IPS-20b (cell line): ENCODE results near the gene IL31RA.

ENCODE experiments used
- H3K27ac ChIP-seq: one replicate; pipeline ENCODE4 v1.5.1; 2013; ENCODE audit warnings: low read length
- H3K27me3 ChIP-seq: 2 replicates; pipeline ENCODE4 v1.6.1; 2013; ENCODE audit warnings: mild to moderate bottlenecking, low read length, inconsistent platforms; ENCODE audit not compliant: insufficient read depth
- H3K36me3 ChIP-seq: 2 replicates; pipeline ENCODE4 v1.6.1; 2013; ENCODE audit warnings: low read depth, mild to moderate bottlenecking, inconsistent platforms, low read length, moderate library complexity; ENCODE audit not compliant: insufficient read depth
- H3K4me1 ChIP-seq: 2 replicates; pipeline ENCODE4 v1.6.1; 2013; ENCODE audit warnings: mild to moderate bottlenecking, control low read depth, inconsistent platforms, low read length, moderate library complexity; ENCODE audit not compliant: insufficient read depth
- H3K4me3 ChIP-seq: 2 replicates; pipeline ENCODE4 v1.5.1; 2013; ENCODE audit warnings: mild to moderate bottlenecking, low read length, inconsistent platforms
- H3K9ac ChIP-seq: 2 replicates; pipeline ENCODE4 v1.6.1; 2013; ENCODE audit warnings: low read depth, mild to moderate bottlenecking, inconsistent platforms, low read length, moderate library complexity
- H3K9me3 ChIP-seq: 2 replicates; pipeline ENCODE4 v1.6.1; 2013; ENCODE audit warnings: mild to moderate bottlenecking, low read depth, low read length, inconsistent platforms; ENCODE audit not compliant: insufficient read depth

Gene IL31RA

DNA sequence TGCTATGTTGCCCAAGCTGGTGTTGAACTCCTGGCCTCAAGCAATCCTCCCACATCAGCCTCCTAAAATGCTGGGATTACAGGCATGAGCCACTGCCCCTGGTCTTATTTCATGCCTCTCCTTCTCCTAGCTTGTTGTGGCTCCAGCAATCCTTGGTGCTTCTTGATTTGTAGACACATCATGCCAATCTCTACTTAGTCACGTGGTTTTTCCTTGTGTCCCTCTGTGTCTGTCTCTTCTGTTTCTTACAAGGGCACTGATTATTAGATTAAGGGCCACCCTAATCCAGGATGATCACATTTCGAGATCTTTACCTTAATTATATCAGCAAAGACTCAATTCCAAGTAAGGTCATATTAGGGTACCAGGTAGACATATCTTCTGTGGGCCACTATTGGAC, 9.2 kb upstream of the IL31RA start:
- no peak overlapping the region for H3K27ac ChIP-seq
- H3K4me3 ChIP-seq: no peak overlapping the region
- H3K27me3 ChIP-seq: no peaks in the 10 kb centered on the region
- no peaks in the 10 kb centered on the region for H3K36me3 ChIP-seq
- H3K9ac ChIP-seq: no peak overlapping the region
- H3K4me1 ChIP-seq: no peaks in the 10 kb centered on the region
- H3K9me3 ChIP-seq: no peaks in the 10 kb centered on the region

DNA sequence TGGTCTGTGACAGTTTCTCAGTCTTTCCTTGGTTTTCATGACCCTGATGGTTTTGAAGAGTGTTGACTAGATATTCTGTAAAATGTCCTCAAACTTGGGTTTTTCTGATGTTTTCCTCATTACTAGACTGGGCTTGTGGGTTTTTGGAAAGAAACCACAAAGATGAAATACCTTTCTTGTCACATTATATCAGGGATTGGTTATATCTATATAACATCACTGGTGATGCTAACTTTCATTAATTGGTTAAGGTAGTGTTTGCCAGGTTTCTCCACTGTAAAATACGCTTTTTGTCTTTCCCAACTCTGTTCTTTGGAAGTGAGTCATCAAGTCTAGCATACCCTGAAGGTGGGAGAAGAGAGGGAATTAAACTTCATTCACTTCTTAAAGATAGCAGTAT, 3.3 kb upstream of the IL31RA start:
- Histone ChIP-seq H3K27ac (no peak overlapping the region), H3K4me3 (no peak overlapping the region), H3K27me3 (no peaks in the 10 kb centered on the region), H3K9ac (no peak overlapping the region), H3K9me3 (no peaks in the 10 kb centered on the region), H3K36me3 (no peaks in the 10 kb centered on the region), H3K4me1 (no peaks in the 10 kb centered on the region)

DNA sequence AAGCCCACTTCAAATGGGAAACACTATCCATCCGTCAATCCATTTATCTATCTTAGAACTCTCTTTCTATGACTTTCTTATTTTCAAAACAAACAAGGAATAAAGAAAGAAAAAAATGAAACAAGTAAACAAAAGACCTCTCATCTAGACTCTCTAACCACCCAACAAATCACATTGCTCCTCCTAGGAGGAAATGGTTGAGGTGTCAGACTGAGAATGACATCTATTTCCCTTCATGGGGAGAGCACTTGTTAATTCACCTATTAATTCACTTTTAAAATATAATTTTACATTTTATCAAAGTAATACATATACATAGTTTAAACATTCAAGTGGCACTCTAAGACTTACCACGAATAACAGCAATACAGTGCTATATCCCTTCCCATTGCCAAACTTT, 2.4 kb upstream of the IL31RA start:
- H3K36me3 ChIP-seq: no peaks in the 10 kb centered on the region
- H3K27me3 ChIP-seq: no peaks in the 10 kb centered on the region
- no peak overlapping the region for H3K9ac ChIP-seq
- no peaks in the 10 kb centered on the region for H3K4me1 ChIP-seq
- H3K4me3 ChIP-seq: no peak overlapping the region
- H3K9me3 ChIP-seq: no peaks in the 10 kb centered on the region
- no peak overlapping the region for H3K27ac ChIP-seq

DNA sequence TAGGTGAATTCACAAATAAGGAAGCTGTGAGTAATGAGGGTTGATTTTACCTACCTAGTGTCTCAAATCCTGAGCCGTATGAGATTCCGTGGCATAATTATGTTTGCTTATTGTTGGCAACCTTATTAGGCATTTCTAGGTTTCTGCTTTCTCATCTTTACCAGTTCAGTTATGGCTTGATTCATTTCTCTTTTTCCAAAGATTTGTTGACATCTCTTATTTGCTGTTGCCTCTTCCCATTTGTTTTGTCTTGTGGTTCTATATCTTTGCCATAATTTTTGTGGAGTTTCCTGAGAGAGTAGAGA, 470 bp downstream of the IL31RA start:
- H3K27ac ChIP-seq: no peak overlapping the region

DNA sequence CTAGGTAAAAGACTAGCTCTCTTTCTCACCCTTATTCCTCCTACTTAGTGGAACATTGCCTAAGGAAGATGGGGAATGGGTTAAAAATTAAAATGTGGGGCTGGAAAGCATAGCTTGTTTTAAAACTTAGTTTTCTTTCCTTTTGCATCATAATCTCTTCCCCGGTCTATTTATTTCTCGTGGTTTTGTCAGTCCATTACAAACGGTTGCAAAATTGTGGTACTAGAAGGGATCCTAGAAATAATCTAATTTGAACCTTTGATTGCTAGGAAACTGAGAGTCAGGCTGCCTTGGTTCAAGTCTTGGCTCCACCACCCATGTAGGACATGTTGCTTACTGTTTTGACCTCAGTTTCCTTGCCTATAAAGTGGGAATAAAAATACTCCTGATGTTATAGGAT, 1.3 kb downstream of the IL31RA start:
- Histone ChIP-seq H3K36me3 (no peaks in the 10 kb centered on the region), H3K27ac (no peak overlapping the region), H3K4me3 (no peak overlapping the region), H3K4me1 (no peaks in the 10 kb centered on the region), H3K9ac (no peak overlapping the region), H3K27me3 (no peaks in the 10 kb centered on the region), H3K9me3 (no peaks in the 10 kb centered on the region)

More for the DNA sequence above, 470 bp downstream of the IL31RA start:
- Histone ChIP-seq H3K36me3 (no peaks in the 10 kb centered on the region), H3K4me3 (no peak overlapping the region), H3K4me1 (no peaks in the 10 kb centered on the region), H3K9me3 (no peaks in the 10 kb centered on the region), H3K27me3 (no peaks in the 10 kb centered on the region), H3K9ac (no peak overlapping the region)

DNA sequence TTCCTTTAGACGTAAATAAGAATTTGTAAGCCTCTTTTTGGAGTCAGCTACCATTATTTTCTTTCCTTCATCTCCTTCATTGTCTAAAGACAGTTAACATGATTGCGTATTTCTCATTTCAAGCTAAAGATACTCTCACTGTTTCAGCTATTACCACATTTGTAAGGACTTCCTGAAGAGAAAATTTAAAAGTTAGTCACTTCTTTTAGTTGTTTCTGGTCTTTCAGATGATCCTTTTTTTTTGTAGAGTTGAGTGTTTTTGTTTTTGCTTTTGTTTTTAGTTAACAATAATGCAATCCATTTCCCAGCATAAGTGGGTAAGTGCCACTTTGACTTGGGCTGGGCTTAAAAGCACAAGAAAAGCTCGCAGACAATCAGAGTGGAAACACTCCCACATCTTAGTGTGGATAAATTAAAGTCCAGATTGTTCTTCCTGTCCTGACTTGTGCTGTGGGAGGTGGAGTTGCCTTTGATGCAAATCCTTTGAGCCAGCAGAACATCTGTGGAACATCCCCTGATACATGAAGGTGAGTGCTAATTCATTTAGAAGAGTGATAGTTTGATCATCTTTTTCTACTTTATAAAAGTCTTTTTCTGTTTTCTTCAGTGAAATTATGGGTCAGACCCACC, 2.0 kb downstream of the IL31RA start:
- Histone ChIP-seq H3K9ac (no peak overlapping the region), H3K4me1 (no peaks in the 10 kb centered on the region), H3K9me3 (no peaks in the 10 kb centered on the region), H3K36me3 (no peaks in the 10 kb centered on the region), H3K4me3 (no peak overlapping the region), H3K27ac (no peak overlapping the region), H3K27me3 (no peaks in the 10 kb centered on the region)

DNA sequence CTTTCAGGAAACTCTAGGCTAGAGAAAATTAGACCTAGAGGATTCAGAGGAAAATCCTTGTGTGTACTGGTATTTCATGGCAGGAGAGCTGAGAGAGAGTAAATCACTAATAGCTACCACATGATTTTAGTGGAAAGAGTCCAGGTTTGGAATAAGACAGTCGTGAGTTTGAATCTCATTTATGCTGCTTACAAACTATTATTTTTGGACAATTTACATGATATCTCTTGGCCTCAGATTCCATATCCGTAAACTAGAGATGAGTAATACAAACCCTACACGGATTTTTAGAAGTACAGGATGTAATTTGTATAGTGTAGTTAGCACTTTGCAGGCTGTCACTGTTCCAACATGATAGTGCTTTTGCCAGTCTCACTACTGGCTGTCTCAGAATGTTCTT, 2.7 kb downstream of the IL31RA start:
- H3K4me1 ChIP-seq: no peaks in the 10 kb centered on the region
- H3K4me3 ChIP-seq: no peak overlapping the region
- H3K9me3 ChIP-seq: no peaks in the 10 kb centered on the region
- no peak overlapping the region for H3K9ac ChIP-seq
- H3K27me3 ChIP-seq: no peaks in the 10 kb centered on the region
- H3K36me3 ChIP-seq: no peaks in the 10 kb centered on the region
- no peak overlapping the region for H3K27ac ChIP-seq

DNA sequence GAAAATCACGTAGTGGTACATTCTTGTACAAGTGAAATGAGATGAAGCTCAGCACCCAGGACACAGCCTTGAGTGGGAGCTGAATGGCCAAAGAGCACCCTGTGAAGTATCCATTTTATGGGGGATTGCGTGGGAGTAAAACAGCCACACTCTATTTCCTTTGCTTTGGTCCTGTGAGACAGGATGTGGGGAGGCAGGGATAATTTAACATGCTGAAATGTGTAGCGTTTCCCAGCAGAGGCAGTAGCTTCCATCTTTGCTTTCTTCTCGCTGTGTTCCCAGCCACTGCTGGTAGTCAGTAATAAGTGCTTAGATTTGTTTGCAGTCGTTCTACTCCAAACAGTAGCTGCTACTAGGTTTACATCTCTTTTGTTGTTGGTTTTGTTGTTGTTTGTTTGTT, 4.4 kb downstream of the IL31RA start:
- no peaks in the 10 kb centered on the region for H3K4me1 ChIP-seq
- no peaks in the 10 kb centered on the region for H3K36me3 ChIP-seq
- H3K27ac ChIP-seq: no peak overlapping the region
- H3K4me3 ChIP-seq: no peak overlapping the region
- H3K27me3 ChIP-seq: no peaks in the 10 kb centered on the region
- H3K9me3 ChIP-seq: no peaks in the 10 kb centered on the region
- H3K9ac ChIP-seq: no peak overlapping the region

DNA sequence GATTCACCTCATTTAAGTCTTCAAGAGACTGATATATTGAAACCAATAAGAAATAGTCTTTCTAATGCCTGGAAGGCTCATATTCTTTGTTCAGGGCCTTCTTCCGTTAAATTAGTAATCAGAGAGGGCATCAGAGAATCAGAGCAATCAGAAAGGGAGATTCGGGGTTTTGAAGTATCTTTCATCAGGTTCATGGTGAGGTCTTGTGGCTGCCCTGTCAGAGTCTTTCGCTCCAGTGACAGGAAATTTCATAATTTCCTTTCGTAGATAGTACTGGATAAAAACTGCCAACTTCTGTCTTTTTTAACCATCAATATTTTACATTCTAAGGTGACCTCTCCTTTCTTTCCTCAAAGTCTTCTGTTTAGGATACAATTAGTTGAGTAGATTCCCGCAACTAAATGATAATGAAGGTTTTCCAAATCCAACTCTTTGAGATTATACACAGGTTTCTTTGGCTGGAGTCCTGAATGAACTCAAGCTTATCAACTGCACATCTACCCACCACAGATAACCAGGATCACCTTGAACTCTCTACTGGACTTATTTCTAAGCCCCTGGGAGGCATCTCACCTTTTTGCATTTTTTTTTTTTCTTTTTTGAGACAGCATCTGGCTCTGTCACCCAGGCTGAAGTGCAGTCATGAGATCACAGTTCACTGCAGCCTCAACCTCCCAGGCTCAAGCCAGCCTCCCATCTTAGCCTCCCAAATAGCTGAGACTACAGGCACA, 5.5 kb downstream of the IL31RA start:
- Histone ChIP-seq H3K27ac (no peak overlapping the region), H3K9ac (no peak overlapping the region), H3K9me3 (peaks cover 9% of the 10 kb centered on the region), H3K4me1 (no peaks in the 10 kb centered on the region), H3K27me3 (no peaks in the 10 kb centered on the region), H3K4me3 (no peak overlapping the region), H3K36me3 (no peaks in the 10 kb centered on the region)

DNA sequence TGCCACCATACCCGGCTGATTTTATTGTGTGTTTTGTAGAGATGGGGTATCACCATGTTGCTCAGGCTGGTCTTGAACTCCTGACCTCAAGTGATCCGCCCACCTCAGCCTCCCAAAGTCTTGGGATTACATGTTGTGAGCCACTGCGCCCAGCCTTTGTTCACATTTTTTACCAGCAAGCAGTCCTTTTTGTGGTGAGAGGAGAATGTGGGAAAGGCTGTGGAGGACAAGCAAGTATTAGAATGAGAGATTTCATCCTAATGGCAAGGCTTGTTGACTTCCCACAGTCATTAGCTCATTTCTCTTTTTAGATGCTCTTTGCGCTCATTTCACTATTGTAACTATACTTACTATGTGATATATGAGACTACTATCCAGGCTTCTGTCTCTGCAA, 6.1 kb downstream of the IL31RA start:
- peaks cover 9% of the 10 kb centered on the region for H3K9me3 ChIP-seq
- no peak overlapping the region for H3K4me3 ChIP-seq
- H3K27me3 ChIP-seq: no peaks in the 10 kb centered on the region
- no peak overlapping the region for H3K27ac ChIP-seq
- no peaks in the 10 kb centered on the region for H3K4me1 ChIP-seq
- H3K36me3 ChIP-seq: no peaks in the 10 kb centered on the region
- no peak overlapping the region for H3K9ac ChIP-seq

DNA sequence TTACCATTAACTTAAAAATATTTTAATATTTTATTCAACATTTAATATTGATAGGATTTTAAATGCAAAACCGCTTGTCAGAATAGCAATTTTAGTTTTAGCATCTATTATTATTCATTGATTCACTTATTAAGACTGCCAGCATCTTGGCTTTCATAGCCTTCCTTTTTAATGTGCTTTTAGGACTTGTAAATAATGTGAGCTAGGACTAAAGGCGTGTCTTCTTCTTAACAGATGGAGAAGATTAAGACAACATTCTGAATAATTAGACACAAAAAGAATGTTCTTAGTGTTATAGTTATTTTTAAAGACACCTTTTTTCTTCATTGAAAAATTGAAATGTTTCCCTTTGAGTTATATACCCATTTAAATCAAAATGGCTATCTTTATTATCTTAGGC, 6.9 kb downstream of the IL31RA start:
- no peak overlapping the region for H3K4me3 ChIP-seq
- peaks cover 9% of the 10 kb centered on the region for H3K9me3 ChIP-seq
- H3K27me3 ChIP-seq: no peaks in the 10 kb centered on the region
- no peak overlapping the region for H3K9ac ChIP-seq
- H3K27ac ChIP-seq: no peak overlapping the region
- no peaks in the 10 kb centered on the region for H3K36me3 ChIP-seq
- H3K4me1 ChIP-seq: no peaks in the 10 kb centered on the region

DNA sequence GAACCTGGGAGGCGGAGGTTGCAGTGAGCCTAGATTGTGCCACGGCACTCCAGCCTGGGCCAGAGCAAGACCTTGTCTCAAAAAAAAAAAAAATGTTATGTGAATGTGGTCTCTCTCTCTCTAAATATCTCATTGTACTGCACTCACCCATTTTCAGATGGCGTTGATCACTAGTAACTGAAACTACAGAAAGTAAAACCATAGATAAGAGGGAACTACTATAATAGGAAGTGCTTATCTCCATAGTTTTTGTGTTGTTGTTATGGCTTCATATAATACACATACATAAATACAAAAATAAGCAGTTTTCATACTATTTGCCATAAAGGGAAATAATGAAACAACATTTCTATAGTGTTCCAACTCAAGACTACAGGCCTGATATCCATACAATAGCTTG, 9.1 kb downstream of the IL31RA start:
- Histone ChIP-seq H3K27me3 (no peaks in the 10 kb centered on the region), H3K27ac (no peak overlapping the region), H3K9me3 (peaks cover 9% of the 10 kb centered on the region), H3K4me1 (no peaks in the 10 kb centered on the region), H3K9ac (no peak overlapping the region), H3K4me3 (no peak overlapping the region), H3K36me3 (no peaks in the 10 kb centered on the region)
